SW480 (cell line): Measurements from ENCODE around the gene MARCHF3.
"Not testable (repeated sequence)": the region's sequence is repeated elsewhere in the genome, so short reads cannot be mapped to it uniquely, and the experiment has no call there.

ENCODE experiments used
- DNase-seq: peaks from one replicate; pipeline ENCODE4 v3.0.0-alpha.2; 2016; ENCODE audit warnings: low spot score

MARCHF3 gene

GRCh38 chr5:126953640-126954039 lies 76.7 kb downstream of the MARCHF3 start:
- no peak for DNase-seq

- no peak for DNase-seq
Observed at GRCh38 chr5:126949475-126949874, 80.9 kb downstream of the MARCHF3 start.

GRCh38 chr5:126948453-126948852 lies 81.9 kb downstream of the MARCHF3 start:
- DNase-seq, result no peak

GRCh38 chr5:126948011-126948355 lies 82.4 kb downstream of the MARCHF3 start:
- no peak for DNase-seq

GRCh38 chr5:126947146-126948010 lies 83.0 kb downstream of the MARCHF3 start:
- DNase-seq, result no peak

- DNase-seq, result not testable (repeated sequence)
Observed at GRCh38 chr5:126942908-126943307, 87.5 kb downstream of the MARCHF3 start.

GRCh38 chr5:126941403-126941802 lies 89.0 kb downstream of the MARCHF3 start:
- DNase-seq, result no peak

GRCh38 chr5:126939887-126940286 lies 90.5 kb downstream of the MARCHF3 start:
- no peak for DNase-seq

GRCh38 chr5:126938466-126938865 lies 91.9 kb downstream of the MARCHF3 start:
- DNase-seq, result no peak

- no peak for DNase-seq
Observed at GRCh38 chr5:126937771-126938170, 92.6 kb downstream of the MARCHF3 start.

- no peak for DNase-seq
Observed at GRCh38 chr5:126936775-126937418, 93.5 kb downstream of the MARCHF3 start.

- DNase-seq, result no peak
Observed at GRCh38 chr5:126931963-126932660, 98.2 kb downstream of the MARCHF3 start.

GRCh38 chr5:126928041-126928440 lies 102.3 kb downstream of the MARCHF3 start:
- DNase-seq, result no peak

- no peak for DNase-seq
Observed at GRCh38 chr5:126927429-126927828, 102.9 kb downstream of the MARCHF3 start.

- no peak for DNase-seq
Observed at GRCh38 chr5:126926187-126926586, 104.2 kb downstream of the MARCHF3 start.

- no peak for DNase-seq
Observed at GRCh38 chr5:126925482-126925881, 104.9 kb downstream of the MARCHF3 start.

GRCh38 chr5:126924331-126925033 lies 105.9 kb downstream of the MARCHF3 start:
- no peak for DNase-seq

- DNase-seq, result no peak
Observed at GRCh38 chr5:126921241-126922091, 108.9 kb downstream of the MARCHF3 start.

- DNase-seq, result no peak
Observed at GRCh38 chr5:126920291-126920690, 110.1 kb downstream of the MARCHF3 start.

GRCh38 chr5:126919566-126919965 lies 110.8 kb downstream of the MARCHF3 start:
- no peak for DNase-seq

- DNase-seq, result no peak
Observed at GRCh38 chr5:126918615-126918957, 111.8 kb downstream of the MARCHF3 start.
